H4 (cell line): Measurements from ENCODE around the gene ARF3. TPM values are rescaled to one million over a fixed set of nuclear protein-coding genes. Genes with fewer than 3 reads are reported as not detected.
"Not testable (repeated sequence)": the region's sequence is repeated elsewhere in the genome, so short reads cannot be mapped to it uniquely, and the experiment has no call there.

Source experiments
- DNase-seq: peaks from one replicate; pipeline ENCODE4 v3.0.0-alpha.2; 2015; ENCODE audit warnings: low spot score
- total RNA-seq: library from RNA; depleted of rRNA; stranded (reverse); fragments of >200 nt; shearing (Covaris generic); gene quantifications from 2 replicates; pipeline ENCODE4 v1.2.3, GENCODE V29; 2014

The ARF3 gene
- total RNA-seq, 1 experiment from 2014 or later = 127 TPM

DNA sequence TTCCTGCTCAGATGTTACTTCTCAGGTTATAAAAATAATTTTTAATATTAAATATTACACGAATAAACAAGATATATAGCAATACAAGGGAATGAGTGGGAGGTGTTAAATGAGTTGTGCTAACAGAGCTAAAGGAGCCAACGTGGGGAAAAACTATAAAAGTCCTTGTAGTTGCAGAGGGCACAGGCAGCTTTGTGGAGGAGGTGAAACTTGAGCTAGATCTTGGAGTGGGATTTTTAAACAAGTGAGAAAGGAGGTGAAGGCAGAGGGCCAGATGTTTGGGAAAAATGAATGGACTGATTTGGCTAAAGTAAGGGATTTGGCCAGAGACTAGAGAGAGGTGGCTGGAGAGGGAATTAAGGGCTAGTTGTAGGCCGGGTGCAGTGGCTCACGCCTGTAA is 26.8 kb downstream of the ARF3 start:
- DNase-seq = no peak

DNA sequence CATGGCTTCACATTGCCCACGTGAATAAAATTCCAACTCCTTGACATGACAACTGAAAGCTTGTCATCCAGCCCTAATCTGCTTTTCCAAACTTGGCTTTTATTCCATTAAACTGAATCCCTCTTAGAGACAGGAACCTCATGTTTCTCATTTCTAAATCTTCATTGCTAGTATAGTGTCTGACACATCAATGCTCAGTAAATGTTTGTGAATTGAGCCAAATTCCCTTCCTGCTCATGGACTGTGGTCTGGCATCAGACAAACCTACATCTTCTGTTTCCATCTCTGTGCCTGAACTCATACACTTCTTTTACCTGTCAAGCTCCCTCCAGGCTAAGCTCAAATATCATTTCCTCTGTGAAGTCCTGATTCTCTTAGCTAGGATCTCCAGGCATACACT is 27.7 kb downstream of the ARF3 start:
- no peak for DNase-seq

DNA sequence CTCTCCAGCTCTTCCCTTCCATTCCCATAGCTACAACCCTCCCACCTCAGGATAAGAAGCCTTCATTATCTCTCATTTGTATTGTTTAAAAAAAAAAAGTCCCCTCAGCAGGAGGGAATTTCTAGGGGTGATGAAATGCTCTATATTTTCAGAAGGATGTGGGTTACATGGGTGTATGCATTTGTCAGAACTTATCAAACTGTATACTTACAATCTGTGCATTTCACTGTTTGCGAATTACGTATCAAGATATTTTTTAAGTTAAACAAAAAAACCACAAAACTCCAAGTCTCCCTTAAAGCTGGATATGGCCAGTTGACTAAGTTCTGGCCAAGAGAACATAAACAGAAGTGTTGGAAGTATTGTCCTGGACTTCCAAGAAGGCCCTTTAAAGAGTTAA is 30.0 kb downstream of the ARF3 start:
- DNase-seq = peak; percentile 43

DNA sequence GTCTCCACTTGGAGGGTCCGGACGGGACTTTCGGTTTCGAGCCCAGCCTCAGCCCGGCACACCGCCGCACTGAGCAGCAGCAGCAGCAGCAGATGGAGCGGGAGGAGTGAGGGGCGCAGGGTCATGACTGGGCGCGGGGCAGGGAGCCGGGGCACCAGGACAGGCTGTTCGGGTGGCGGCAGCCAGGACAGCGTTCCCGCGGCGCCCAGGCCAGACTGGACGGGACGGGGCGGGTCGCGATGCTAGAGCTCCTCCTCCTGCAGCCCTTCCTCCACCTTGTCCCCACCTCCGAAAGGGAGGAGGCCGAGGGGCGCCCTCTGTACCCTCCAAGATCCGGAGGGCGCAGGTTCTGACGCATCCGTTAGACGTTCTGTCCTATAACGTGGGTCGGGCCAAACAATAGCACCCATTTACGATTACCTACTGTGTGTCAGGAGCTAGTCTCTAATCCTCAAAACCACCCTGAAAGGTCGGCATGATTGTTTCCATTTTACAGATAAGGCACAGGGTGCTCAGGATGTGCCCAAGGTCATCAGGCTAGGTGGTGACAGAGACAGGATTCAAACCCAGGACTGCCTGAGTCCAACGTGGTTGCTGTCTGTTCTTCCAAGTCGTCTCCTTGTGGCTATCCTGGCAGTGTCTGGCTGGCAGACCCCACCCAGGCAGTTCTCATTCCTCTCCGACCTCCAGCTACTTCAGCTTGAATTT is 31.8 kb downstream of the ARF3 start, which contains the start of gene FKBP11:
Gene FKBP11, minus strand, starts transcription at position 189 of the 708 bp plus-strand sequence. Its CDS starts 64 bp downstream, at position 125.
- DNase-seq = no peak

DNA sequence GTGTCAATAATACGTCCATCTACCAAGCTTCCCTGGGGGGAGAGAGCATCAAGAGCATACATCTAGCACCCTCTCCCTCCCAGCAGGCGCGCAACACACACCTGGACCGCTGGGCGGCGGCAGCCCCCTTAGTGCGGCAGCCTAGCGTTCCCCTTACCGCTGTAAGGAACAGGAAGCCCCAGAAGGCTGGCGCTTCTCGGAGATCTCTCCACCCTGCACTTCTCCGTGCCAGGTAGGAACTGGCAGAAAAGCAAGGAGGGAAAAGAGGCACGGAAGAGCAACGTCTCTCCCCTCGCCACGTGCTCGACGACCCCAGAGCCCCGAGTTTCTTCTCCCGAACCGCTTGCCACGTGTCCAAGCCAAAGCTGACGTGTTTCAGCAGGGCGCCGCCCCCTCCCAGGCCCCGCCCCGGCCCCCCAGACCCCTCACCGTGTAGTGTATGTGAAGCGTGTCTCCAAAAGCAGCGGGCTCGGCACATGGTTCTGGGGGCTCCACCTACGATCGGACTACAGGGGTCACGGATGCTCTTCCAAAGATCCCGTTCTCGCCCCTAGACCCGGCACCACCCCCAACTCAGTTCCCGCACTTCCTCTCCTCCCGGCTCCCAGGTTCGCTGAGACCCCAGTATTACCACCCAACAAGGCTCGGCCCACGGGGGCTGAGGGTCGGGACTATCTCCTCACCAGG is 32.5 kb downstream of the ARF3 start:
- no peak for DNase-seq

DNA sequence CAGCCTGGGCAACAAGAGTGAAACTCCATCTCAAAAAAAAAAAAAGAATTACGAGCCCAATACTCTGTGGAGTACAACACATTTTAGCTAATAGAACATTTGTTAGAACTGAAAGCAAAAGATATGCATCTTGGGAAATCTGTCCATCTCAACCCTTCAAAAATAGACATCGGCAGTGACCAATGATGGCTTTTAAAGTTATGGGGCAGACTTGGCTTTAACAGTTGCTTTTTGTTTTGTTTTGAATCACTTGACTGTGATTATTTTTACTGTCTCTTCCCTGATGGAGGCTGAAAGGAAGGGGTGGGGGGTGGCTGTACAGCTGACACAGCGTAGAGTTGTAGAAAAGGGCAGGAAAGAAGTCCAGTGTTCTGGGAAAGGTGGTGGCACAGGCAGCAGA is 34.2 kb downstream of the ARF3 start:
- DNase-seq = no peak

DNA sequence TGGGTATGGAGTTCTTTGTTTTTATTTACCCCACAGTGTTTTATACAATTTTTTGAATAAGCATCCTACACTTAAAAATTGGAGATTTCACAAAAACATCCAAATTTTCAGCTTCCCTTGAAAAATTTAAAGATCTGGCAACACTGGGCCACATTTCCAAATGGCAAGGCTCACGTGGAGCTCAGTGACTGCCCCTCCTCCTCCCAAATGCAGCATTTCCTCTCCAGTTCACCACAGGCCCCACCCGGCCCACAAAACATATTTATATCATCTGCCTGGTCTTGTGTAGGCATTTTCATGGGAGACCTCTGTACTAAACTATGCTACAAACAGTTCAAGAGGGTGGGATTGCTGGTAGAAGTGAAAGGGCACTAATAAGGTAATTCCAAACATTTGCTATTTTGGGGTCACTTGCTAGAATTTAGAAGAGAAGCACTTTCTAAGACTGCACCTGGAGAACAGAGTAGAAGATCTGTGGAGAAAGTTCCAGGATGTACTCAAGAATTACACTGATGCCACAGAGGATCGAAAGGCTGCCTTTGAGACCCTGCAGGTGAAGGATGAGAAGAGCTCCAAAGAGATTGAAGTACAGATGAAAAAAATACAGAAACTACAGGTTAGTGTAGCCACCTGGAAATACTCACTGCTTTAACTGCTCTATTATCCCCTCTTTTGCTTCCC is 39.3 kb downstream of the ARF3 start:
- no peak for DNase-seq

DNA sequence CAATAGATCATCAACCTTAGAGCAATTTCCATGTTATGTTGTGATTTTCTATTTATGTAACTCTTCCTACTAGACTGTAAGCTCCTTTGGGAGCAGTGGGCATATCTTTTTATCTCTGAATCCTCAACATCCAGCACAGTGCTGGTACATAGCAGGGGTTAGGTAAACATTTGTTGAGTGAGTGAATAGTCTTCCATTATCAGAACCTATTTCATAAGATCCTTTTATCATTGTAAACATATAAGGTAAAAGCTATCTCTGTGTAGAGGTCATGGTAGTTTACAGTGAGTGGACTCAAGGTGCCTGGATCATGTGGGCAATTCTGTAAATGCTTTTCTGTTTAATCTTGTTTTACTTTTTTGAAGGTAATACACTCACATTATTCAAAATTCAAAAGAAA is 47.1 kb downstream of the ARF3 start:
- no peak for DNase-seq

DNA sequence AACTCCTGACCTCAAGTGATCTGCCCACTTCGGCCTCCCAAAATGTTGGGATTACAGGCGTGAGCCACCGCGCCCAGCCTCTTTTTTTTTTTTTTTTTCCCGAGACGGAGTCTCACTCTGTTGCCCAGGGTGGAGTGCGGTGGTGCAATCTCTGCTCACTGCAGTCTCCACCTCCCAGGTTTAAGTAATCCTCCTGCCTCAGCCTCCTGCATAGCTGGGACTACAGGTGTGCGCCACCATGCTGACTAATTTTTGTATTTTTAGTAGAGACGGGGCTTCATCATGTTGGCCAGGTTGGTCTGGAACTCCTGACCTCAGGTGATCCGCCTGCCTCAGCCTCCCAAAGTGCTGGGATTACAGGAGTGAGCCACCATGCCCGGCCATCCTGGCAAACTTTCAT is 47.6 kb downstream of the ARF3 start:
- not testable (repeated sequence) for DNase-seq

DNA sequence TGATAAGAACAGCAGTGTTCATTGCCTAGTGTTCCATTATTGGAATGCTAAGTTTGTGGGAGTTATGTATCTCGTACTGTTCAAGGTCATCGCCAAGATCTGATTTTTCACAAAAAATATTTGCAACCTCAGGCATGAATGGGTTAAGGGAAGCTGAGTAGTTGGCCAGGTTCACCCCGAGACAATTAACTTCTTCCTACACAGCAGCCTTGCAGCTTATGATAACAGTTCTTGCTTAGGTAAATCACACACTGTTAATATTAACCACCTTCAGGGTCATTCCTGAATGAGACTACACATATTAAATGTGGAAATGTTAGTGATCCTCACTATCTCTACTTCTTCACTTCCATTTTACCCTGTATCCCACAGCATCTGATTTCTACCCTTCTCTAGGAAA is 50.0 kb downstream of the ARF3 start:
- no peak for DNase-seq

DNA sequence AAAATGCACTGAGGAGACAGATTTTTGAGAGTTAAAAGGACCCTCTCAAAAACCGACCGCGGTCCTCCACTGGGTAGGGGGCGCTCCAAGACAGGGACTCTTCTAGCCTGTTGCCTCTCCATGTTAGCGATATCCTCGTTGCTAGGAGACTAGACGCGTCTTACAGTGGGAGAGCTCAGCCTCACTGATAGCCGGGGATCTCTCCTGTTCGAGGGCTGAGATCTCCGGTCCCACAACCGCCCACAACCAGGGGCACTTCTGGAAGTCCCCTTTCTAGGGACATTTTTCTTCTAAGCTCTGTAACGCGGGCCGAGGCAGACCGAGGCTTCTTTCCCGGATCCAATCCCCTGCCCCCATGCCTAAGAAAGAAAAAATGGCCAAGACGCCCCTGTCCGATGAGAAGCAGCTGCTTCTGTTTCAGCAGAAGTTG is 53.3 kb downstream of the ARF3 start:
- DNase-seq = peak; percentile 72

DNA sequence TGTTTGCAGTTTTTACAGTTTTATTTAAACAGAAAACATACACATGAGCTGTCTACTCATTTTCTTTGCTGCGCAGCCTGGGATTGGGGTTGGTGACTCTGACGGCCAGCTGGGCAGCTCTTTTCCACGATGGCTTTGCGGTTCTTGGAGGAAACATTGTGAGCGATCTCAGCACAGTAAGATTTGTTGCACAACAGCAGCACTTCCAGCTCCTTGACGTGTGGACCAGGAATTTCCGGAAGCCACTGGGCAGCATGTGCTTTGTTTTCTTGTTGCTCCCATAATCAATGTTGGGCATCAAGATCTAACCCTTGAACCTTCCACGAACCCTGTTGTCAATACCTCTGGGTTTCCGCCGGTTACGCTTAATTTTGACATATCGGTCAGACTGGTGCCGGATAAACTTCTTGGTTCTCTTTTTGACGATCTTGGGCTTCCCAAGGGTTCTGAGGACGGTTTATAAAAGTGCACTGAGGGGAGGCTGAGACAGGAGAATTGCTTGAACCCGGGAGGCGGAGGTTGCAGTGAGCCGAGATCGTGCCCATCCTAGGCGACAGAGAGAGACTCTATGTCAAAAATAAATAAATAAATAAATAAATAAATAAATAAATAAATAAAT is 53.8 kb downstream of the ARF3 start:
- DNase-seq = no peak

DNA sequence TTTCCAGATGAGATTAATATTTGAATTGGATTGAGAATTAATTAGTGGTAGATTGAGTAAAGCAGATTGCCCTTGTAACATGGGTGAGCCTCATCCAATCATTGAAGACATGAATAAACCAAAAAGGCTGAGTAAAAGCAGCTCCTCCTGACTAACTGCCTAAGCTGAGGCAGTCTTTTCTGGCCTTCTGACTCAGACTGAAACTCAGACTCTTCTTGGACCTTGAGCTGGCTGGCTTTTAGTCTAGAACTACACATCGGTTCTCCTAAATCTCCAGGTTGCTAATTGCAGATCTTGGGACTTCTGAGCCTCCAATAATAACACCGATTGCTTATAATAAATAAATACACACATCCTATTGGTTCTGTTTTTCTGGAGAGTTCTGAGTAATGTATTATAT is 56.0 kb downstream of the ARF3 start:
- no peak for DNase-seq

DNA sequence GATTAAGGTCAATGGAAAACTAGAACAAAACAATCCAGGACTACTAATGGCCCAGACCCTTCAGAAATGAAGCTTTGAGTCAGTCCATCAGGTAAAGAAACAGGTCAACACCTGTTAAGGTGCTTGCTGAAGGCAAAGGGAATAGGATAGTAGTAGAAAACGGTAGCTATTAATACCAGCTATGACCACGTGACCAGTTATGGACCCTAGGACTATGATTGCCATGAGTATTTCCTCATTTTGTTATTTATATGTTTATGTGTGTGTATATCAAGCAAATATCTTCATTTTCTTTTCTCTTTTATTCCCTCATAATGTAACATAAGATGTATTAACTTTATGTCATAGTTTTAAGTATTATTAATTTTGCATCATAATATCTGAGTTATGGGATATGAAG is 57.6 kb downstream of the ARF3 start:
- no peak for DNase-seq

DNA sequence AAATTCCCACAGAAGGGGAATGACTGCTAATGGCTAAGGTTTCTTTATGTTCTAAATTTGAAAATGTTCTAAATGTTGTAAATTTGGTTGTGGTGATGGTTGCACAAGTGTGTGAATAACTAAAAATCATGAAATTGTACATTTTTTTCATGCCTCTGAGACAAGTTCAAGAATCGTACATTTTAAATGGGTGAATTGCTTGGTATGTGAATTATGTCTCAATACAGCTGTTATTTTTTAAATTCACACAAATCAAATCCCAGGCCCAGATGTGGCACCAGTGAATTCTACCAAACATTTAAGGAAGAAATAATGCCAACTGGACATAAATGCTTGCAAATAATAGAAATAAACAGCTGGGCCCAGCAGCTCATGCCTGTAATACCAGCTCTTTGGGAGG is 63.0 kb downstream of the ARF3 start:
- DNase-seq = no peak

DNA sequence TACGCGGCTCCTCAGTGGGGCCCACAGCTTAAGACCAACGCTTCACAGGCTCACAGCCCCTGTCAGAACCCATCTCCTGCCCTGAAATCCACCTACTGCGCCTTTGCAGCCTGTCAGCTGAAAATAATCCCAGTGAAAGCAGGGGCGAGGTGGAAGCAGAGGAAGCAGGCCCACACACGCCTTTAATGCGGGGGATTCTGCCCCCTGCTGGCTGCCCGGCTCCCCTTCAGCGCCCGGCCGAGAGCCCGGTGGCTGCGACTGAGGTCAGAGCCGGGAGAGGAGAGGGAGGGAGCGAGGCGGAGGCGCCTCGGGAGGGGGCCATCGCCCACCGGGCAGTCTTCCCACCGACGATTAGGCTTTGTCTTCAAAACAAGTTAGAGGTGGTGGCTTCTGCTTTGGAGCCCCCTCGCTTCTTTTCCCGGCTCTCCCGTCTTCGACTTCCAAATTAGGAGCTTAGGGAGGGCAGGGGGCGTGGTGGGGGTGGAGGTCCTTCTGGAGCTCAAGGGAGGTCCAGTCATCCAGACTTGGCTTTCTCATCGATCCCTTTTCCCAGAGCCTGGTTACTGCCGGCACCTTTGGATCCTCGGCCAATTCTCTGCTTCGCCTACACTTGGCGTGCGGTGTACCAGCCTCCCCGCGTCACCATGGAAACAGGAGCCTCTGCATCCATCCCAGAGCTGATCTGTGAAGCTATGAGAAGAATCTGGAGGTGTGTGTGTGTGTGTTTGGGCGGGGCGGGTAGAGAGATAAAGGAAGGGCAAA is 66.4 kb downstream of the ARF3 start:
- peak; percentile 59 for DNase-seq

DNA sequence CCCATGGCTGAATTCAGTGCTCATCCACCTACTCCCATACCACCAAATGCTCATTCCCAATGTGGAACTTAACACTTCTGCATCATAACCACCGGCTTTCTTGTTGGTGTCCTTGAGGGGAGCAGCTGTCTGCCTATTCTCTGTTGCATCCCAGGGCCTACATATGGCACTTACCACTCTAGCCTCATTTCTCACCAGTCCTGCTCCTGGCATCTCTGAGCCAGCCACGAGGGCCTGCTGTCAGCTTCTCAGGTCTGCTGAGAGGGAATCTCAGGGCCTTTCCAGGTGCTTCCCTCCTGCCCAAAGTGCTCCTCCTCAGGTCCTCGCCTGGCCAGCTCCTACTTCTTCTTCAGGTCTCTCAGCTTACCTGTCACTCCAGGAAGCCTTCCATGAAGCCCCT is 67.6 kb downstream of the ARF3 start:
- no peak for DNase-seq
